Gastroesophageal sphincter (tissue), 4 donors: Measurements from ENCODE around the gene IGFL2. TPM values are rescaled to one million over a fixed set of nuclear protein-coding genes. Genes with fewer than 3 reads are reported as not detected.

ENCODE experiments used
- ATAC-seq: fragments of 150-250 bp; one replicate; pipeline ENCODE4 v1.9.1; 2016; ENCODE audit warnings: mild to moderate bottlenecking, moderate library complexity
- H3K27ac ChIP-seq, 4 donors: fragments of 200-600 bp; sonication (generic) in 3 of 4; 1 replicate in 3 of 4; 2 replicates in 1 of 4; pipeline ENCODE4 v1.5.1; 2016 to 2019
- H3K27me3 ChIP-seq: fragments of 200-600 bp; sonication (generic); one replicate; pipeline ENCODE4 v1.5.1; 2019
- H3K36me3 ChIP-seq, 2 donors: fragments of 200-600 bp; sonication (generic); one replicate each; pipeline ENCODE4 v1.5.1; 2019; ENCODE audit warnings: control low read depth in 1 of 2
- H3K4me1 ChIP-seq, 3 donors: fragments of 200-600 bp; sonication (generic); 1 replicate in 2 of 3; 2 replicates in 1 of 3; pipeline ENCODE4 v1.5.1; 2016 to 2019; ENCODE audit warnings: control low read depth in 2 of 3
- H3K4me3 ChIP-seq, 2 donors: fragments of 200-600 bp; sonication (generic); one replicate each; pipeline ENCODE4 v1.5.1; 2019; ENCODE audit warnings: mild to moderate bottlenecking in 1 of 2, moderate library complexity in 1 of 2
- H3K9me3 ChIP-seq, 3 donors: fragments of 200-600 bp; sonication (generic); one replicate each; pipeline ENCODE4 v1.5.1; 2017 to 2019; ENCODE audit warnings: control low read depth in 2 of 3
- EP300 ChIP-seq: sonication (generic); formaldehyde crosslinking; IDR thresholded peaks from one replicate; pipeline ENCODE4 v1.6.1; 2017; ENCODE audit warnings: antibody characterized with exemption, mild to moderate bottlenecking
- POLR2A ChIP-seq, 2 donors: fragments of 450-650 bp; IDR thresholded peaks; one replicate each; pipeline ENCODE4 v1.6.1; 2017; ENCODE audit warnings: antibody characterized with exemption in 2 of 2, mild to moderate bottlenecking in 2 of 2, moderate library complexity in 1 of 2
- POLR2AphosphoS5 ChIP-seq: sonication (generic); formaldehyde crosslinking; IDR thresholded peaks from one replicate; pipeline ENCODE4 v1.6.1; 2017; ENCODE audit warnings: antibody characterized with exemption
- WGBS, 2 donors: methylation state at CpG; one replicate each; pipeline ENCODE4 v1.1.5; 2018; ENCODE audit warnings: low coverage in 1 of 2; 5-methylcytosine and 5-hydroxymethylcytosine counted together
- total RNA-seq, 4 donors: library from RNA; depleted of rRNA; stranded (reverse); fragments of >200 nt; gene quantifications; one replicate each; pipeline ENCODE4 v1.1.0, GENCODE V29; 2016
- TF ChIP-seq, protein P1 (sequence below), 4 experiments: fragments of 200-600 bp in 2 of 4; fragments of 450-650 bp in 2 of 4; sonication (generic) in 1 of 4; IDR thresholded peaks; one replicate each; pipeline ENCODE4 v1.5.1; 2017 to 2019; ENCODE audit warnings: antibody characterized with exemption in 4 of 4, mild to moderate bottlenecking in 2 of 4, moderate library complexity in 2 of 4

IGFL2 gene
- total RNA-seq, 4 donors from 2014 or later = not detected

DNA sequence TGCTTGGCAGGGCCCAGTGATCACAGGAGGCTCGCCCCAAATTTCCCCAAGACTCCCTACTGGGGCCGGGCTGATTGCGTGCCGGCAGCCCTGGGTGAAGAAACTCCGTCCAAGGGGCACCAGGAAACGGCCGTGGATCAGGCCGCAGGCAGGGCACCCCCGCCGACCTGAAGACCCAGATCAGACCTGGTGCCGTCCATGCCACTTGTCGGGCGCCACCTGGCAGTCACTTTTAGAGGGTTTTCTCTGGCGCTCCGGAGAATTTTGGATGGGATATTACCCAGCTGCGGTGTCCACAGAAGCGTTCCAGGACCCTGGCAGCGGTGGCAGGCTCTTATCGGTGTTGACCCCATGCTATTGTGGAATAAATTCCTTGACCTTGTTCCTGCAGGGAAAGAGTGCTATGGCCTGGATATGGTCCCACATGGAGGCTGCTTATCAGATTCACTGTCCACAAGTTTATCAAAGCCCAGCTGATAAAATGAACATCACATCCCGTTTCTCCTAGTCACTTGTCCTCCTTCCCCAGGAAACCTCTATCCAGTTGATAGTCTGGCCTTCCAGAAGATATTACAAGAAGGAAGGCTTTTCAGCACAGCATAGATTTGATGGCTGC, 38.2 kb downstream of the IGFL2 start:
- no peak overlapping the region for H3K4me3 ChIP-seq
- H3K9me3 ChIP-seq = no peaks in the 10 kb centered on the region
- H3K27ac ChIP-seq = no peak overlapping the region
- TF ChIP-seq EP300 (no peak), POLR2AphosphoS5 (no peak), POLR2A (IDR thresholded peaks at IDR 0.05) (no peak)
- TF ChIP-seq, protein P1, sequence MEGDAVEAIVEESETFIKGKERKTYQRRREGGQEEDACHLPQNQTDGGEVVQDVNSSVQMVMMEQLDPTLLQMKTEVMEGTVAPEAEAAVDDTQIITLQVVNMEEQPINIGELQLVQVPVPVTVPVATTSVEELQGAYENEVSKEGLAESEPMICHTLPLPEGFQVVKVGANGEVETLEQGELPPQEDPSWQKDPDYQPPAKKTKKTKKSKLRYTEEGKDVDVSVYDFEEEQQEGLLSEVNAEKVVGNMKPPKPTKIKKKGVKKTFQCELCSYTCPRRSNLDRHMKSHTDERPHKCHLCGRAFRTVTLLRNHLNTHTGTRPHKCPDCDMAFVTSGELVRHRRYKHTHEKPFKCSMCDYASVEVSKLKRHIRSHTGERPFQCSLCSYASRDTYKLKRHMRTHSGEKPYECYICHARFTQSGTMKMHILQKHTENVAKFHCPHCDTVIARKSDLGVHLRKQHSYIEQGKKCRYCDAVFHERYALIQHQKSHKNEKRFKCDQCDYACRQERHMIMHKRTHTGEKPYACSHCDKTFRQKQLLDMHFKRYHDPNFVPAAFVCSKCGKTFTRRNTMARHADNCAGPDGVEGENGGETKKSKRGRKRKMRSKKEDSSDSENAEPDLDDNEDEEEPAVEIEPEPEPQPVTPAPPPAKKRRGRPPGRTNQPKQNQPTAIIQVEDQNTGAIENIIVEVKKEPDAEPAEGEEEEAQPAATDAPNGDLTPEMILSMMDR (IDR thresholded peaks at IDR 0.05) = no peak
- peaks cover 42% of the 10 kb centered on the region for H3K27me3 ChIP-seq
- ATAC-seq = no peak
- 46 to 74% methylated on average over 2 to 3 of the region's 20 CpGs for WGBS, 2 donors
- no peaks in the 10 kb centered on the region for H3K36me3 ChIP-seq
- no peaks in the 10 kb centered on the region for H3K4me1 ChIP-seq

DNA sequence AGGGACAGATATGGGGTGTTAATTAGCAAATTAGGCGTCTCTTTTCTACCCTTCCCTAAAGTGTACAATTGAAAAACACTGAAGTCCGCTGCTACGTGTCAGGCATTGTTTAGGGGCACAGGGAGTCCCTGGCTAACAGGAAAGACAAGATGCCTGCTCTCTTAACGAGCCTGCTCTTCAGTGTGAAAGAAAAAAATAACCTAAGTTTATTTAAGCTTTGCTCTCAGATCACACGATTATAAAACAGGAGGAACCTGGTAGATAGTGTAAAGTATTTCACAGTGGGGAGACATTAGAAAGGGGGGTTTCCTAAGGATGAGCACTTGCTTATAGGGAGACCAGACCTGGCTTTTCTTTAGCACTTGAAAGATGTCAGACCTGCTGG, 38.7 kb downstream of the IGFL2 start:
- no peak overlapping the region for H3K27ac ChIP-seq
- no peaks in the 10 kb centered on the region for H3K4me1 ChIP-seq
- H3K4me3 ChIP-seq = no peak overlapping the region
- no peak for ATAC-seq
- 17 to 19% methylated on average over 1 to 4 of the region's 5 CpGs for WGBS, 2 donors
- H3K9me3 ChIP-seq = no peaks in the 10 kb centered on the region
- no peak for TF ChIP-seq POLR2AphosphoS5
- no peak for TF ChIP-seq EP300
- TF ChIP-seq, protein P1 (IDR thresholded peaks at IDR 0.05) = no peak
- no peak for TF ChIP-seq POLR2A (IDR thresholded peaks at IDR 0.05)
- H3K27me3 ChIP-seq = peaks cover 47% of the 10 kb centered on the region
- H3K36me3 ChIP-seq = no peaks in the 10 kb centered on the region

DNA sequence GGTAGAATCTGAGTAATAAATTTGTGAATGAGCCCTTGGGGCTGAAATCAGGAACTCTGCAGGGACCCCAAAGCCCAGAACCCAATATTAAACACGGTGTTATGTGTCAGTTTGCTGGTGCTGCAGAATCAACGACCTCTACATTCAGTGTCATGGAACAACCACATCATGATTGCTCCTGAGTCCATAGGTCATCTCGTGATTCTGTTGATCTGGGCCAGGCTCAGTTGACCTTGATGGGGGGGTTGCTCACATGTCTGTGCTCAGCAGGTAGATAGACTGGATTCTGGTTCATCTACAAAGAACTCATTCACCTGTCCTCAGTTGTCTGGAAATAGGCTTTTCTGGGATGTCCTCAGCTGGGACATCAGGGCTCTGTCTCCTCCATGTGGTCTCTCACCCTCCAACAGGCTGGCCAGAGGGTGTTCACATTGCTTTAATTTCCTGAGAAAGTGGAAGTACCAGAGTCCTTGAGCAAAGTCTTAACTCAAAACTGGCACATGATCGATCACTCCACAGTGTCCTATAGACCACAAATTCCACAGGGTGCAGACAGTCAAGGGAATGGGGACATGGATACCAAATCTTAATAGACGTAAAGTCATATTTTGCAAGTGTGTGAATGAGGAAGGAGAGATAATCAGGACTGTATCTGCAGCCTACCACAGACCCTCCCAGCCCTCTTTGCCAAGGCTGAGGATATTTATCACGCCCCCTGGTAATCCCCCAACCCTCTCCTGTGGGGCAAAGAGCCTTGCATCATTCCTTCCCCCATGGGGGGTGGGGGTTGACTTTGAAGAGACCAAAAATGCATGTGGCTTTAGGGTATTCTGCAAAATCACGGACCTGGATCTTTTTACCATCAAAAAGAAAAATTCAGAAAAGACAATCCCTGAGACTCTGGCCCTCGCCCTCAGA, 42.2 kb downstream of the IGFL2 start:
- TF ChIP-seq, protein P1 (IDR thresholded peaks at IDR 0.05) = no peak
- TF ChIP-seq EP300 (no peak), POLR2A (IDR thresholded peaks at IDR 0.05) (no peak), POLR2AphosphoS5 (no peak)
- no peak overlapping the region for H3K4me3 ChIP-seq
- H3K27me3 ChIP-seq = peaks cover 70% of the 10 kb centered on the region
- H3K4me1 ChIP-seq = no peaks in the 10 kb centered on the region
- H3K36me3 ChIP-seq = no peaks in the 10 kb centered on the region
- WGBS, 2 donors = 46 to 60% methylated on average over 1 to 4 of the region's 8 CpGs
- no peak overlapping the region for H3K27ac ChIP-seq
- no peaks in the 10 kb centered on the region for H3K9me3 ChIP-seq
- no peak for ATAC-seq

DNA sequence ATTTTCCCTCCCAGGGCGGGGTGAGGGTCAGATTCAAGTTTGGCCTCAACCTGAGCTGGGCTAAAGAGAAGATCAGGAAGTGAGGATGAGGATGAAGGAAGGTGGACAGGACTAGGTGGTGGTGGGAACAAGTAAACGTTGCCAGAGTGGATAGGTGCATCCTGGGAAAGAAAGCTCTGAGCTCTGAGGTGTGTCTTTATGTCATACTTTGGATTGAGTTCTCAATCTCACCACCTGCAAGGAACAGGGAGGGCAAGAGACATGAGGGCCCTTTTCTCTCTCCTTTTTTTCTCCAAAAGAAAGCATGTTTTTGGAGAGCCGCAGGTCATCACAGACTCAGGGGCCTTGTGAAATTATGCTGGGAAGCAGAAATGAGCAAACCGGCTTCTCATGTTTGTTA, 43.3 kb downstream of the IGFL2 start:
- 58 to 82% methylated on average over 3 to 4 of the region's 4 CpGs for WGBS, 2 donors
- Histone ChIP-seq H3K4me3 (no peak overlapping the region), H3K4me1 (no peaks in the 10 kb centered on the region), H3K27ac (no peak overlapping the region), H3K36me3 (no peaks in the 10 kb centered on the region), H3K9me3 (no peaks in the 10 kb centered on the region), H3K27me3 (peaks cover 74% of the 10 kb centered on the region)
- TF ChIP-seq POLR2A (IDR thresholded peaks at IDR 0.05) (no peak), EP300 (no peak), POLR2AphosphoS5 (no peak)
- TF ChIP-seq, protein P1 (IDR thresholded peaks at IDR 0.05) = no peak
- ATAC-seq = no peak
